HG02981 (cell line): ENCODE measurements around the gene NAV3.

Experiments used
- ATAC-seq: cut with Tn5 transposase; IDR thresholded peaks from one replicate; pipeline ENCODE4 v1.9.1; 2021; ENCODE audit warnings: mild to moderate bottlenecking, moderate library complexity; ENCODE audit not compliant: unreplicated experiment

Gene NAV3

DNA sequence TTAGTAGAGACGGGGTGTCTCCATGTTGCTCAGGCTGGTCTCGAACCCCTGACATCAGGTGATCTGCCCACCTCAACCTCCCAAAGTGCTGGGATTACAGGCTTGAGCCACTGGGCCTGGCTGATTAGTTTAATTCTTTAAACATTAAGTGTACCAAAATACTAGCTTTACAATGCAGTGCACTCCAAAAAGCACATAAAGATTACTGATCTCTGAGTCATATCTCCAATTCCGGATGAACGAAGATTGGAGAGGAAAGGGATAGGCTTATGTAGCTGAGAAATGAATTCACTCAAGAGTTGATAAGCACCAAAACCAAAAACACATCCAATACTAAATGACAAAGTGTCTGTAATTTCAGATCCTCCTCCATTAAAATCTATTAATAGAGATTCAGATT is 15.1 kb downstream of the NAV3 start:
- no peak for ATAC-seq

DNA sequence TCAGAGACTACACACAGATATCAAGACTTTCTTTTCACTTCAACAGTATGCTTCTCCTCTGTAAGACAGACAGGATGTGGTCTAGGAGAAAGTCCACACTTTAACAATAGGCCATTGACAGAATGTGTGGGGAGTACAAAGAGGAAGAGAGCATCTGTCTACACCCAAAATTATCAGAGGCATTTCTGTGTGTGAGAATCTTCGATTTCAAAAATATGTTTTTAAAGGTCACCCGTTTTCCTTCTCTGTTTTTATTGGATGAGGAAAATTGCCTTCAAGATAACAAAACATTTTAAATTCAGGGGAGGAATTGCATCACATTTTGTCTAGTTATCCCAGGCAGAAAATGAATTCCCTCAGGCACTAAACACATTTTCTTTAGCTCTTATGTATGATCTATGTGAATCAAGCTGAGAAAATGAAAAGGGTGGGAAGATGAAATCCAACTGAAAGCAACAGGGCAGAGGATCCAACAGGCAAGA is 16.4 kb downstream of the NAV3 start:
- ATAC-seq = peak; percentile 98

DNA sequence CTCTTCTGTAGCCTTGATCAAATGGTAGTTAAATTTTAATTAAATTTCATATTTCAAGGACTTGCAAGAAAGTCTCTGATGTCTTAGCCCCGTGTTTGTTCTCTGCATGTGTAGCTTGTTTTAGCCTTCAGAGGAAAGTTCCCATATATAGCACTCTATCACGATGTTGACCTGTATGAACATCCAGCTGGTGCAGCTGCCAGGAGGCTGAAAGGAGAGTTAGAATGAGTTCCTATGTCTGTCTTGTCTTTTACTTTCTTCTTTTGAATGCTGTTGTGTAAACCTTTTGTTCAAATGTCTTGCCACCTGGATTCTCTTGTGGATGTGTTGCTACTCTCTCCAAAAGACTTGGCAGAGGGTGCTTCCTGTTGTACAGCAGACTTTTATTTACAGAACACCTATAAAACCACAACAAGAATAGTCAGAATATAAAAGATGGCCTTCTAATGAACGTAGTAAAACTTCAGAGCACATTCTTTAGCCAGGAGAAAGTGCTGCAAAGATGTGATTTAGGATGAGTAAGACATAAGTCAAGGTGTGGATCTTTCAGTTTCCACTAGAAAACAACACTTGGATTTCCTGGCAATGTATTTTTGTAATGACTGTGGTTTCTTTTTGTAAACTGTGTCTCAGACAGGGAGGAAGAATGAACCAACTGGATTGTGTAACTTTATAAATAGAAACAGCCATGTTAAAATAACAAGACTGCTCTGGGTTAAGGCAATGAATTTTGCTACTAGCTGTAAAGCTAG is 17.2 kb downstream of the NAV3 start:
- no peak for ATAC-seq

DNA sequence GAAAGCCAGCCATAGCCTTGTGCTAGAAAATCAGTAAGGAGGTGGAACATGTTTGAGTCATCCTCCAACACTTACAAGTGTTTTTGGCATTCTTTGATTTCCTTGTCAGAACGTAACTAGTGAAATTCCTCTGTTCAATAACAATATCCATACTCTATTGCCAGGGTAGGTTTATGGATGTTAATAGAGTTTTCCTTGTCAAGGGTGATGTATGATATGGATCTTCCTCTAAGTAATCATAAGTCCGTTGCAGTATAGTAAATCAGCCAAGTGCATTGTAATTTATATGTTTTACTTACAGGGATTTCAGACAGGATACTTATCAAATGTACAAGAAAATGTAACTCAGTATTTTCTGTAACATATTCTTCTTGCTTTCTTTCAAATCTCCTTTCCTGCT is 19.4 kb downstream of the NAV3 start:
- no peak for ATAC-seq

DNA sequence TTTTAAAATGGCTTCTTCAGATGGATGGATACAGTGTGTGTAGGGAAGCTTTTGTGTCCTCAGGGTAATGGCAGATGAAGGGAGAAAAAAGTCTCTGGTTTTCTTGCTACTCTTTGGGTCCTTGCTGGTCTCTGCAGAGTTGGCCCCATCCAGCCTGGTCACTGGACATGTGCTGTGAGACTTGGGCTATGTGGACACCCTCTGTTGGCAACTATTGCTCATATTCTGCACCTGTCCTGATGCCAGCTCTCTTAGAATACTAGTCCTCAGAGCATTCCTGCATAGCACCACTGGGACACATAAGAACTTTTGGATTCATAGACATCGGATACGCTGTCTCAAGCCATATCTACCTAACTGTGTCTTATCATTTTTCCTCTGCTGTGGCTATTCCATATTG is 20.0 kb downstream of the NAV3 start:
- ATAC-seq = no peak

DNA sequence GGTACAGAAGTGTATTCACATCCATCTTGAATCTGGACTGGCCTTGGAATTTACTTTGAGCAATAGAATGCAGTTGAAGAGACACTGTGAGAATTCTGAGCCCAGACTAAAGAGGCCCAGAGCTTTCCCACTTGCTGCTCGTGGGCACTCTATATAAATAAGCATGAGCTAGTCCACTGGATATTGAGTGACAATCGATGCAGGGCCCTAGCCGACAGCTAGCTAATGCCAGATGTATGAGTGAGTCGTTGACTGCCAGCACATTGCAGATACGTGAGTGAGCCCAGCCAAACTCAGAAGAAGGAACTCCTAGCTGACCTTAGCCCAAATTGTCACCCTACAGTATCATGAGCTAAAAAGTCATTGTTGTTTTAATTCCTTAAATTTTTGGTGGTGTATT is 24.9 kb downstream of the NAV3 start:
- ATAC-seq = no peak

DNA sequence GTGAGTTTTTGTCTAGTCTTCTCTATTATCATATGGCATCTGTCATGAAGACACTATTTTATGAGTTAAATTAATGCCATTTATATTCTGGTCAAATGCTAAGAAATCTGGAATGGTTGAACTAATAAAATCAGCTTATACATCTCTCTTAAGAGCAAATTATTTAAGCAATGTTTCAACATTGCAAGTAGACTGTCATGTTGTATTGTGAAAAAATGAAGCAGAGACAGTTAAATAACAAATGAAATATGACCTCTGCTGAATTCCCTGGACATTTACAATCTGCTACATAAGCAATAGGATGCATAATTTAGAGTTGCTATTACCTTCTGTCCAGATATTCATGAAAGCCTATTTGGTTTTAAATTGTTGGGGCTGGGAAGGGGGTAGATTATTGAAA is 30.6 kb downstream of the NAV3 start:
- ATAC-seq = no peak

DNA sequence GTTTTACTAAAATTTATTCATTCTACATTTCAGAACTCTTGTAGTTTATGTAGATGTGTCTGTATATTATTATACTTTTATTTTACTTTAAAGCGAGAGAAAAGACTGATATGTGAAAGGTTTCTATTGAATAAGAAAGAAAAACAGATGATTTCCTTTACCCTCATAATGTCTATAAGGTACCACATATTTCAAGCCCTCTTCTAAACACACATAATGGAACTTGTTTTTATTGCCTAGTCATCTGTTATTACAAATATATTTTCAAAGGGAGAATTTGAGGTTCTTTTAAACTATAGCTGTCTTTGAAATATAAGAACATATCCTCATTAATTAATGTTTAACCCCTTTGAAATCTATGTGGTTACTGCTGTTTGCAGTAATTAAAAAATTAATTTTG is 34.5 kb downstream of the NAV3 start:
- ATAC-seq = no peak

DNA sequence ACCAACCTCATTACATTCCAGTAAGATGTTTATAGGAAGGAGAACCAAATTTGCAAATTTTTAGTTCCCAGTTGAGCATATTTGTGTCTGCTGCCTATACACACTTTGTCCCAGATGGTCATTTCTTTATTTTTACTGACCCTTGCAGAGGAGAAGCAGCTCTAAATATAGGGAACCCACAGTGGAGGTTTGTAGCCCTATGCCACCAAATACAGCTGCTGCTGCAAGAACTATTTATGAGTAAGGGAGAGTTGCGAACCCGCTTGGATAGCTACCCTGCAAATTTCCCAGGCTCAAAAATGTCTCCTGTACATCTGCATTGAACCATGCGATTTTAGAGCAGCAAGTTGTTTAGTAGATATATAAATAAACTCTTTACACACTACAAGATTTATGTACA is 48.2 kb downstream of the NAV3 start:
- no peak for ATAC-seq

DNA sequence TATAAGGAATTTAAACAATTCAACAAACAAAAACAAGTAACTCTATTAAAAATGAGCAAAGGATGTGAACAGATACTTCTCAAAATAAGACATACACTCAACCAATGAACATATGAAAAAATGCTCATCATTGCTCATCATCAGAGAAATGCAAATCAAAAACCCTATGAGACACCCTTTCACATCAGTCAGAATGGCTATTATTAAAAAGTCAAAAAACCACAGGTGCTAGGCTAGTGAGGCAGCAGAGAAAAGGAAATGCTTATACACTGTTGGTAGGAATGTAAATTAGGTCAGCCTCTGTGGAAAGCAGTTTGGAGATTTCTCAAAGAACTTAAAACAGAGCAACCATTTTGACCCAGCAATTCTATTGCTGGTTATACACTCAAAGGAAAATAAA is 52.0 kb downstream of the NAV3 start:
- peak; percentile 47 for ATAC-seq

DNA sequence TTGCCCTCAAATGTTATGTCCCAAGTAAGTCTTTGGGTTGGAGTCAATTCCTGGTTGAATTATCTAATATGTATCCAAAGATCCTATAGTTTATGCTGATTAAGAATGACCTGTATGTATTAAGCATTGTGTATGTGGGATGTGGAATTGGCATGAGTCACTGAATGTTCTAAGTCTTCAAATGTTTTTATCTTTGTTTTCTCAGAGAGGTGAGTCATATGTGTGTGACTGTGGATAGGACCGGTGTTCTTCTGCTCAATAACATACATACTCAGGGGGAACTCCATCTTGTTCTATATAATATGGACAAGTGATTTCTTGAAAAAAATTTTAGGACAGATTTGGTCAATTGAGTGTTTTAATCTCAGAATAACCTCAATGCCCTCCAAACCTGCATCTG is 57.9 kb downstream of the NAV3 start:
- no peak for ATAC-seq

DNA sequence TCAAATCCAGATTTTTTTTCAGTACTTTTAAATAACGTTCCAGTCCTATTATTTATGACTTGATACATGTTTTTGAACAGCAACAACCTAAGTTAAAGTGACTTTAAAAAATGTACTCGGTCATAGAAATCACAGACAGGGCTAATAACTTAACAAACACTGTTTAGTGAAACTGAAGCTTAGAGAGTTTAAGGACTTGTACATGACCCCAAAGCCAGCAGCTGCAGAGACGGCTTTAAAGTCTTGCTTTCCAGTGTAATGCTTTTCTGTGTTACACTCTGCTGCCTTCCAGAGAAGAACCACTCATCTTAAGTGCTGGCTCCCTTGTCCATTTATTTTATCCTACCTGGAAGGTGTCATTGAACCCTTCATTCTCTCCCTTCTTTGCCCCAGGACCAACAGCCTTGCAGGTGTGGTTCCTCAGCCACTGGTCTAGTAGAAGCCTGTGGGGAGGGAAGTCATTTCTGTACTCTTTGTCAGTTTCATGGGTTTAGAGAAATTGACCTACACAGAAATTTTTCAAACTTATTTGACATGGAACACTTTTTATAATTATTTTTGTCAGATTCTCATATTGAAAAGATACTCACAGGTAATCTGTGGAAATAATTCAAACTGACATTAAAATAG is 60.9 kb downstream of the NAV3 start:
- no peak for ATAC-seq

DNA sequence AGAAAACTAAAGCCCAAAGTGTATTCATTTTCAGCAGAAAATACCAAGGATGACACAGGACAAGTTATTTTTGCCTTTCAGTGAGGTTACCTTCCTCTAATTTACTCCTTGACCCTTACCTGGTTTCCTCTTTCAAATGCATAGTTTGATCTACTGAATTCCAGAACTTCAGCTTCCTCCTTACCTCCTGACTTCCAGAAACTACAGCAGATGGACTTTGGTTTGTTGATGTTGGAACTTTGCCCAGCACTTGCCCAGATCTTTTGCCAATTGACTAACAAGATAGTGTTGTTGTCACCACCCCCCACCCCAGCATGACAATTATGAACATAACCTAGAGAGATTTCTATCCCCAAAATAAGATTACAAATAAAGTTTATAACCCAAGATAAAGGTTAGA is 63.2 kb downstream of the NAV3 start:
- ATAC-seq = no peak

DNA sequence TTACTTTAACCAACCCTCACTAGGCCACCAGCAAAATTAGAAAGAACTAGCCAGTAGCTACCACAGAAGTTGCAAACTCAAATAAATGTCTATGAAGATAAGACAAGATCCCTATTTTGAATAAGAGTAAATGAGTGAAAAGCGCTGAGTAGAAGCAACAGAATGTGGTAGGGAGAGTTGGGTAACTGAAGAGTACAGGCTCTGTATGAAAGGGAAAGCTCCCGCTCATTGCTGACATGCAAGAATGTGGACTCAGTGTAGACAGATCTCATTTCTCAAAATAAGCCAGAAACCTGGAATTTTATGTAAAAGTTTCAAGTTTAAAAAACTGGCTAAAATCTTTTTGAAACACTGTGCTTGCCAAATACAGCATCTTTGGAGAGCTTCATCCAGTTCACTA is 63.9 kb downstream of the NAV3 start:
- no peak for ATAC-seq

DNA sequence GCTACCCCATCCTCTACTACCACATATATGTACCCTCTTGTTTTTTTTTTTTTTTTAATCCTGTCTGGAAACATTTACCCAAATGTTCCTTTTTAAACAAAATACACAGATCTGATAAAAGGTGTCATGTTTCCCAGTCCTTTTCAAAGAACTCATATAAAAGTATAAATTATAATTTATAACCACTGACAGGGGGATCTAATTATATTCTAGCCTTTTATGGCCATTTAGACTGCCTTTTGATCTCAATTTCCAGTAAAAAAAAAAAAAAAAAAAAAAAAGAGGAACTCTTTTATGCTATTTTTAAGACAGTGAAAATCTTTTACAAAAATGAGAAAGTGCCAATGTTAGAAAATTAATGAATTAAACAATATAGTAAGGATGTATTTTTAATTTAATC is 65.0 kb downstream of the NAV3 start:
- no peak for ATAC-seq

DNA sequence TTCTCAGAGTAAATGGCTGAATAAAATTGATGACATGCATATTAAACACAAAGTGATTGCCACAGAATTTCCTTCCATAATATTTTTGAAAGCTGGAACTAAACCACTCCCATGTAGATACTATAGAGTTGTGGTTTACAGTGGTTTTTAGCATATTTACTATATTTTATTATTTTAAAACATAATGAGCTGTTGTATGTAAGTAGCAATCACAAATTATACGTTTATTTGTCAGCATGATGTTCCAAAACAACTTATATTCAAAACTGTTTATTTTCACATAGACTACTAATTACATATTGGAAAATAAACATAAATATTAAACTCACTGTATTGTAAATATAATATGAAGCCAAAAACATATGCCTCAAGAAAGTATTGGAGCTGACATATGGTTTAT is 77.2 kb downstream of the NAV3 start:
- no peak for ATAC-seq

DNA sequence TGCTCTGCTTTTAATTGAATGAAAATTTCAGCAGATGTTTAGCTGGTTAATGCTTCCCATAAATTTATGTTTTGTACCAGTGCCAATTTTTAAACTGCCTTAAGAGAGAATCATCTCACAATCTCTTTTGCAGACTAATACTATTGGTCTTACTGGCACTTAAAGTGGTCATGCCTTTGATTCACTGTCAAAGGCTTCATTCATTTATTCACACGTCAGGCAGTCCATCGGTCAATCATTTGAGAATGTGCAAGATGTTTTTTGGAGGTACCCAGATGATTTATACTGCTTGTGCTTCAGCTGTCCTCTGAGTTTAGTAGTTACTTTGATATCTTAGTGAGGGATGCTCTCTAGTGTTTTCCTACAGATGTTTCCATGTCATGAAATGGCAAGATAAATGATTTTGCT is 83.4 kb downstream of the NAV3 start:
- no peak for ATAC-seq

DNA sequence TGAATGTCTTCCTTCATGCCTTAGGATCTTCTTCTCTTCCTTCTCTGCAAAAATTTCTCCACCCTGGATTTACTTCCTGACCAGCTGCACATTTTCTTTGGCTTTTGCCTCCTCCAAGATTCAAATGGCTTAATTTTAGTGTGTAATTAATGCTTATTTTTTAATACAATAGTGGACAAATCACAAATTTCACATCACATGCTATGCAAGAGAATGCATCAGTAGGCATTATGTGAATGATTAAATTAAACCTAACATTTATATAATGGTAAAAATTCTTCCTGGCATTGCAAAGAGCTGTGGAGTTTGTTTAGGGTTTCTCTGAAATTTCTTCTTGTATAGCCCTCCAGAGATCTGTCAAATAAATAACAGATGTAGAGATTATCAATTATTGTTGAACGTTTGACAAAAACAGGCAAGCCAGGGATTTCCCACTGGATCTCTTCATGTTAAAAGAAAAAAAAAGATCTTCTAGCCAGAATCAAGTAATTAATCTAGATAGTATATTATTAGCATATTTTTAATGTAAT is 84.4 kb downstream of the NAV3 start:
- no peak for ATAC-seq

DNA sequence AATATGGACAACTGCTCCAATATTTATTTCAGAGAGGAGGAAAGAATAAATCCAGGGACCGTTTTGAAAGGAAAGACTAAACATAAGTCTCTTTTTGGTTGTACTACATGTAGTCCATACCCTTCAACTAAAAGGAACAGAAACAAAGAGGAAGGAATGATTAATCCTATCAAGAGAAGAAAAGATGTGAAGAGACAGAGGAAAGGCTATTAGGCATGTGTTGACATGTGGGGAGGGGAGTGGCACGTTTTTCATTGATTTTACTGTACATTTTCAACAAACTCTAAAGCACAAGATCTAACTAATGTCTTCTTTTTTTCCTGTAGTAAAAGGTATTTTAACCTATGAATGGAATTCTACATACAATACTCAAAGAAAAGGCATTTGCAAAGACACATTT is 85.6 kb downstream of the NAV3 start:
- no peak for ATAC-seq

DNA sequence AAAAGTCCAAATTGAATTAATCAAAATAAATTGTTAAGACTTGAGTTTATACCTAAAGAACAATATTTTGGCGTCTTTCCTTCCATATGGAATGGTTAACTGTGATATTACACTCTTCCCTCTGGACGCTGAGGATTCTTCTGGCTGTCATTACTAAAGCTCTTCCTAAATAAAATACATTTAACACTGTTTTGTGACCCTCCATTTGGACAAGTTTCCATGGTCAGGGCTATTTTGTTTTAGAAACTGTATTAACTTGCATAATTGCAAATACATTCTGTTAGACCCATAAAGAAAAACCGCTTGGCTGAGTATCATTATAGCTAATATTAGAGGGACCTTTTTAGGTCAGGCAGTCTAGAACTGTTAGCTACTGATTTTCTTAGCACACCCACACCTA is 87.4 kb downstream of the NAV3 start:
- no peak for ATAC-seq

DNA sequence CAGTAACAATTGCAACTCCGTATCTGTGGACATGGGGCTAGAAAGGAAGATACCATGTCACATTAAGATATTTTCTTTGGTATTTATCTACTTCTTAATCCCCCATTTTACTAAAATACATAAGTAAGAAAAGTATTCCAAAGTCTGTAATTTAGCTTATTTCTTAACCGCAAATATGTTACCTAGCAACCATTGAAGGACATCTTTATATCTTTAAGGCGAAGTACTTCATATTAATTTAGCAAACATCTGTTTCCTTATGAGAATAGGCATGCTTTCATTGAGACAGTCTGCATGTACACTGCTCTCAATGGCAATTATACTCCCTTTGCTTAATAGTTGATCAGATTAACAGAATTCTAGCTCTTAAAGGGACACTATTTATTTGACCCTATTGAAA is 88.8 kb downstream of the NAV3 start:
- no peak for ATAC-seq

DNA sequence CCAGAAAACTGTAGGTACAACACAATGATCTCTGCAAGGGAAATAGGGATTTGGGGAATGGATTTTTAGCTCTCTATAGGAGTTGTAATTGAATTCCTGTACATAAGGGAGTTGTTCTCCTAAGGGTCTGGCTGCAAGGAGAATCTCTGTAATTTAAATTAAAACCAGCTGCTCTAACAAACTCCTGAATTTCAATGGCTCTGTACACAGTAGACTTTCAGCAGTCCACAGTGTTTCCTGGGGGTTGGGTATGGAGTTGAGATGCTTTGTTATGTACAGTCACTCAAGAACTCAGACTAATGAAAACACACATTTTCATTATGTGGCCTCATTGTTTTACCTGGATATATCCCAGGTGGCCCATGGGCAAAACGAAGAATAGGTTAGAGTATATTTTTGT is 93.2 kb downstream of the NAV3 start:
- no peak for ATAC-seq

DNA sequence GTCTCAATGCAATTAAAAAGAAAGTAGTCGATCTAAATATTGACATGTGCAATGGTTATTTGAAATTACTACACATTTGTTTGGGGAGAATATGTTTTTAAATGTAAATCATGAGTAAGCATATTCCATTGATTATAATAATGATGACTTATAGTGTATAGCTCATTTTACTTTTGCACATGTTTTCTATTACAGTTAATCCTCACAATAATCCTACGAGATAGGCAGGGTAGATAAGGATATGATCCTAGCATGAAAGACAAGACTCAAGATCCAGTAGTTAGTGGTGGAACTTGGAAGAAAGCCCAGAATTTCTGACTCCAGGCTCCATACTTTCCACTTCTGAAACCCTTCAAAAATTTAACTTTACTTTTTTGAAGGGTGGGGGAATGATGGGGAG is 94.0 kb downstream of the NAV3 start:
- ATAC-seq = no peak
